ENCODE data around the gene AP1G2. TPM values are rescaled to one million over a fixed set of nuclear protein-coding genes. Genes with fewer than 3 reads are reported as not detected.

The AP1G2 gene
- polyA plus RNA-seq, 1 donor (not counting 4 experiments of a cell fraction or from before 2014, with no cell fraction given): 119 TPM

- Histone ChIP-seq H3K4me1 (ENCODE audit: control insufficient read depth, extremely low read depth, insufficient read depth, low read length) (peaks cover 11% of the 10 kb centered on the region), H3K79me2 (ENCODE audit: control insufficient read depth, insufficient read depth, low read length) (peaks cover 12% of the 10 kb centered on the region), H3K9me1 (ENCODE audit: control insufficient read depth, extremely low read depth, insufficient read depth, low read length) (no peaks in the 10 kb centered on the region), H3K9ac (ENCODE audit: control insufficient read depth, extremely low read depth, insufficient read depth, low read length) (no peak overlapping the region), H3K27me3 (ENCODE audit: control insufficient read depth, extremely low read depth, insufficient read depth, low read length) (no peaks in the 10 kb centered on the region), H4K20me1 (ENCODE audit: control insufficient read depth, extremely low read depth, insufficient read depth, low read length) (peaks cover 9% of the 10 kb centered on the region), H3K27ac (ENCODE audit: control insufficient read depth, insufficient read depth, low read length) (no peak overlapping the region), H3K36me3 (ENCODE audit: control insufficient read depth in 2 of 2, extremely low read depth in 1 of 2, insufficient read depth in 2 of 2, low read length in 2 of 2) (peaks cover 36 to 44% of the 10 kb centered on the region in 2 experiments), H3K4me2 (ENCODE audit: control insufficient read depth, extremely low read depth, insufficient read depth, low read depth, low read length) (no peak overlapping the region), H2AFZ (ENCODE audit: control insufficient read depth, low read length) (no peak overlapping the region), H3K9me3 (ENCODE audit: control insufficient read depth, low read depth, low read length) (no peaks in the 10 kb centered on the region), H3K4me3 (ENCODE audit: control insufficient read depth in 2 of 3, extremely low read depth in 1 of 3, insufficient read depth in 2 of 3, low read depth in 1 of 3, low read length in 3 of 3) (no peak overlapping the region)
- TF ChIP-seq CTCF (optimal IDR thresholded peaks at IDR 0.05 in 1 of 3, IDR thresholded peaks at IDR 0.05 in 1 of 3, conservative IDR thresholded peaks at IDR 0.05 in 1 of 3; ENCODE audit: extremely low read depth in 1 of 3, insufficient read depth in 2 of 3, low read length in 3 of 3) (peak; percentile 78 to 97 (median 94)), EZH2 (IDR thresholded peaks at IDR 0.05; ENCODE audit: low read length) (no peak)
- FAIRE-seq: no peak
- DNase-seq (ENCODE audit: low read depth, low spot score): no peak
- dilution Hi-C loops (cut with MboI; ENCODE audit: extremely low pct_ligation_motif_present, low sequenced_read_pairs): no loop called here
These were observed 8.3 kb downstream of the AP1G2 start for GRCh38 chr14:23559010-23559925.

- no peak overlapping the region for H2AFZ ChIP-seq (ENCODE audit: control insufficient read depth, low read length)
- peaks cover 29 to 36% of the 10 kb centered on the region in 2 experiments for H3K36me3 ChIP-seq (ENCODE audit: control insufficient read depth in 2 of 2, extremely low read depth in 1 of 2, insufficient read depth in 2 of 2, low read length in 2 of 2)
- peaks cover 9% of the 10 kb centered on the region for H4K20me1 ChIP-seq (ENCODE audit: control insufficient read depth, extremely low read depth, insufficient read depth, low read length)
- H3K9me1 ChIP-seq (ENCODE audit: control insufficient read depth, extremely low read depth, insufficient read depth, low read length): no peaks in the 10 kb centered on the region
- DNase-seq (ENCODE audit: low read depth, low spot score) (no peak), FAIRE-seq (no peak)
- dilution Hi-C loops (cut with MboI; ENCODE audit: extremely low pct_ligation_motif_present, low sequenced_read_pairs): no loop called here
- H3K27ac ChIP-seq (ENCODE audit: control insufficient read depth, insufficient read depth, low read length): no peak overlapping the region
- H3K4me1 ChIP-seq (ENCODE audit: control insufficient read depth, extremely low read depth, insufficient read depth, low read length): peaks cover 11% of the 10 kb centered on the region
- TF ChIP-seq EZH2 (IDR thresholded peaks at IDR 0.05; ENCODE audit: low read length): no peak
- no peak for TF ChIP-seq CTCF (optimal IDR thresholded peaks at IDR 0.05 in 1 of 3, IDR thresholded peaks at IDR 0.05 in 1 of 3, conservative IDR thresholded peaks at IDR 0.05 in 1 of 3; ENCODE audit: extremely low read depth in 1 of 3, insufficient read depth in 2 of 3, low read length in 3 of 3)
- no peak overlapping the region for H3K9ac ChIP-seq (ENCODE audit: control insufficient read depth, extremely low read depth, insufficient read depth, low read length)
- no peaks in the 10 kb centered on the region for H3K27me3 ChIP-seq (ENCODE audit: control insufficient read depth, extremely low read depth, insufficient read depth, low read length)
- peaks cover 10% of the 10 kb centered on the region for H3K79me2 ChIP-seq (ENCODE audit: control insufficient read depth, insufficient read depth, low read length)
- no peak overlapping the region for H3K4me2 ChIP-seq (ENCODE audit: control insufficient read depth, extremely low read depth, insufficient read depth, low read depth, low read length)
- no peaks in the 10 kb centered on the region for H3K9me3 ChIP-seq (ENCODE audit: control insufficient read depth, low read depth, low read length)
- H3K4me3 ChIP-seq (ENCODE audit: control insufficient read depth in 2 of 3, extremely low read depth in 1 of 3, insufficient read depth in 2 of 3, low read depth in 1 of 3, low read length in 3 of 3): no peak overlapping the region
These were observed 9.1 kb downstream of the AP1G2 start for GRCh38 chr14:23558346-23559009.

All from keratinocyte (primary cell).